ENCODE data around the gene FBN1. TPM values are rescaled to one million over a fixed set of nuclear protein-coding genes. Genes with fewer than 3 reads are reported as not detected.

Gene FBN1
- total and polyA plus RNA-seq, 2 of the 13 experiments (the other 11 are each of a cell fraction or from before 2014, with no cell fraction given), result 1.5 to 3.0 TPM

DNA sequence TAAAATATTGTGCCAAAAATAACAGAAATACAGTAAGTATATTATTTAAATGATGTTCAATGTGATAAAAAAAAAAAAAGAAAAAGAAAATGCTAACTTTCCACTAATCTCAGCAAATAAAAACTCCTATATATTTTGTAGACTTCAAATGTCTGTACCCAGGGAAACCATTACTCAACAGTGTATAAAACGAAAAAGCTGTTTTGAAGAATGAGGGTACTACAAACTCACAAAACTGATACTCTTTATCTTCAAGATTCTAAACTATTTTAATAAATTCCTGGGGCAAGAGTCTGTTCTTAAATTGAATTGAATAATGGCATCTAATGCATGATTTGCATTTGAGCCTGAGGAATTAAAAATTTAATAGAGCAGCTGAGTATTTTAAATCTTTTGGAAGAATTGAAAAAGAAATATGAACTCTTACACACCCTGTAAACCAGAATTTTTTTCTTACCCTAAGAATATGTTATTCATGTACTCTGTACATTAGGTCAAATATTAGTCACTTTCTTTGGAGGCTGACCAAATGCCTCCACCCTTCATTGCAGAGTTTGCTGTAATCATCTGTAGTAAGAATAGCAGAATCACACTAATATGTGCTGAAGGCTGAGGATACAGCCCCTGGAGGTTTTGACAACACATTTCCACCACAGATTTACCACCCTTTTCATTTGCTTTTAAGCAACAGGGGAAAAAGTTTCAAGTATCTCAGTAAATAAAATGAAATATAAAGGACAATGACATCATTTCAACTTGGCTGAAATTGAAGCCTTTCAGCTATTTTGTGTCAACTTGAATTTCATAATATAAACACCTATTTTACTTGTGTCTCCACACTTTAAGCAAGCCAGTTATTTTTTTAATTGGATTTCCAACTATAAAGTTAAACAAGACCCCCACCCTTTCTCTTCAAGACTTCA is 79.7 kb downstream of the FBN1 start (continued):
- TF ChIP-seq, protein P1, sequence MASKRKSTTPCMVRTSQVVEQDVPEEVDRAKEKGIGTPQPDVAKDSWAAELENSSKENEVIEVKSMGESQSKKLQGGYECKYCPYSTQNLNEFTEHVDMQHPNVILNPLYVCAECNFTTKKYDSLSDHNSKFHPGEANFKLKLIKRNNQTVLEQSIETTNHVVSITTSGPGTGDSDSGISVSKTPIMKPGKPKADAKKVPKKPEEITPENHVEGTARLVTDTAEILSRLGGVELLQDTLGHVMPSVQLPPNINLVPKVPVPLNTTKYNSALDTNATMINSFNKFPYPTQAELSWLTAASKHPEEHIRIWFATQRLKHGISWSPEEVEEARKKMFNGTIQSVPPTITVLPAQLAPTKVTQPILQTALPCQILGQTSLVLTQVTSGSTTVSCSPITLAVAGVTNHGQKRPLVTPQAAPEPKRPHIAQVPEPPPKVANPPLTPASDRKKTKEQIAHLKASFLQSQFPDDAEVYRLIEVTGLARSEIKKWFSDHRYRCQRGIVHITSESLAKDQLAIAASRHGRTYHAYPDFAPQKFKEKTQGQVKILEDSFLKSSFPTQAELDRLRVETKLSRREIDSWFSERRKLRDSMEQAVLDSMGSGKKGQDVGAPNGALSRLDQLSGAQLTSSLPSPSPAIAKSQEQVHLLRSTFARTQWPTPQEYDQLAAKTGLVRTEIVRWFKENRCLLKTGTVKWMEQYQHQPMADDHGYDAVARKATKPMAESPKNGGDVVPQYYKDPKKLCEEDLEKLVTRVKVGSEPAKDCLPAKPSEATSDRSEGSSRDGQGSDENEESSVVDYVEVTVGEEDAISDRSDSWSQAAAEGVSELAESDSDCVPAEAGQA (IDR thresholded peaks at IDR 0.05; ENCODE audit: low read depth), result no peak
- TF ChIP-seq, protein P1 (CRISPR knock-in tag; IDR thresholded peaks at IDR 0.05; ENCODE audit: borderline replicate concordance), result no peak
- TF ChIP-seq, protein P2, sequence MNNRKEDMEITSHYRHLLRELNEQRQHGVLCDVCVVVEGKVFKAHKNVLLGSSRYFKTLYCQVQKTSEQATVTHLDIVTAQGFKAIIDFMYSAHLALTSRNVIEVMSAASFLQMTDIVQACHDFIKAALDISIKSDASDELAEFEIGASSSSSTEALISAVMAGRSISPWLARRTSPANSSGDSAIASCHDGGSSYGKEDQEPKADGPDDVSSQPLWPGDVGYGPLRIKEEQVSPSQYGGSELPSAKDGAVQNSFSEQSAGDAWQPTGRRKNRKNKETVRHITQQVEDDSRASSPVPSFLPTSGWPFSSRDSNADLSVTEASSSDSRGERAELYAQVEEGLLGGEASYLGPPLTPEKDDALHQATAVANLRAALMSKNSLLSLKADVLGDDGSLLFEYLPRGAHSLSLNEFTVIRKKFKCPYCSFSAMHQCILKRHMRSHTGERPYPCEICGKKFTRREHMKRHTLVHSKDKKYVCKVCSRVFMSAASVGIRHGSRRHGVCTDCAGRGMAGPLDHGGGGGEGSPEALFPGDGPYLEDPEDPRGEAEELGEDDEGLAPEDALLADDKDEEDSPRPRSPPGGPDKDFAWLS (CRISPR knock-in tag; IDR thresholded peaks at IDR 0.05; ENCODE audit: borderline replicate concordance), result no peak
